ENCODE results near the gene DPH1.

DPH1 gene

DNA sequence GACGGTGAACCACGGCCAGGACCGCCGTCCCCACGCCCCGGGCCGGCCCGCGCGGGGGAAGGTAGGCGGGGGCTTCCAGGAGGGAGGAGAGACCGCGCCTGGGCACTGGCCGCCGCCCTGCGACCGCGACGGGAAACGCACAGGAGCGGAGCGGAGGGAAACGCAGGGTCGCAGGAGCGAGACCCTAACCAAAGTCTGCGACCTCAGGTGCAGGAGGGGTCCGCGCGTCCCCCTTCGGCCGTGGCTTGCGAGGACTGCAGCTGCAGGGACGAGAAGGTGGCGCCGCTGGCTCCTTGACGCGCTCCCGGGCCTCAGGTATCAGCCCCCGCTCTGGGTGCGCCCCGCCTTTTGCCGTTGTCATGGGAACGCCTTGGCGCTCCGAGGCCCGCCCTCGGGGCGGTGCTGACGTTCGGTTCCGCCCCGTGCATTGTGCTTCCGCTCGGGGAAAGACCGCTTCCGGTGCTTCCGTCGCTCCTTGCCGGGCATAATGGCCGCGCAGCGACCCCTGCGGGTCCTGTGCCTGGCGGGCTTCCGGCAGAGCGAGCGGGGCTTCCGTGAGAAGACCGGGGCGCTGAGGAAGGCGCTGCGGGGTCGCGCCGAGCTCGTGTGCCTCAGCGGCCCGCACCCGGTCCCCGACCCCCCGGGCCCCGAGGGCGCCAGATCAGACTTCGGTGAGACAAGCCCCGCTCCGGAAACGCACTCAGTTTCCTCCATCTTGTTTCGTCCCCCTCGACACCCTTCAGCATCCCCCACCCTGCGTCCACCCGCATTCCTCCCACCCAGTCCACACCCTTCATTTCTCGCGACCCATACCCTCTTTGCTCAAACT lies 11.8 kb downstream of the DPH1 start, which contains the start of gene OVCA2:
Gene OVCA2 (plus strand): TSS at position 462 of the 829 bp plus-strand sequence. CDS start 26 bp downstream, at position 488.
- H3K4me3 Mint-ChIP-seq, result peak within 1 kb of the TSS; percentile 90 to 91
- DNase-seq (peak; percentile 96 to 98 (median 97)), ATAC-seq (replicated peaks) (peak; percentile 94)
- H3K9me3 Mint-ChIP-seq, result no peaks in the 10 kb centered on the region
- H3K27ac Mint-ChIP-seq, result peak within 1 kb of the TSS; percentile 96 to 98
- peaks cover 39% of the 10 kb centered on the region for H3K36me3 Mint-ChIP-seq (ENCODE audit: insufficient read depth)
- peaks cover 15 to 23% of the 10 kb centered on the region in 2 donors for H3K4me1 Mint-ChIP-seq (ENCODE audit: low read depth in 2 of 2)
- H3K27me3 Mint-ChIP-seq, result no peaks in the 10 kb centered on the region

DNA sequence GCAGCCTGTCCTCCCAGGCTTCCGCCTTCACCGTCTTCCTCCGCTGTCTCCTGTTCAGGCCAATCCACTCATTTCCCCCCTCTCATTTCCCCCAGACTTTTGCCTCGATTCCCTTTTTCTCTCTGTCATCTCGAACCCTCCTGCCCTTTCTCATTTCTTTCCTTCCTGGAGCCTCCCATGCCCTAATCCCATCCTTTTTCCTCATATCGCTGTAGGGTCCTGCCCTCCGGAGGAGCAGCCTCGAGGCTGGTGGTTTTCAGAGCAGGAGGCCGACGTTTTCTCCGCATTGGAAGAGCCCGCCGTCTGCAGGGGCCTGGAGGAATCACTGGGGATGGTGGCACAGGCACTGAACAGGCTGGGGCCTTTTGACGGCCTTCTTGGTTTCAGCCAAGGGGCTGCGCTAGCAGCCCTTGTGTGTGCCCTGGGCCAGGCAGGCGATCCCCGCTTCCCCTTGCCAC lies 12.5 kb downstream of the DPH1 start:
- H3K4me3 Mint-ChIP-seq, result peak overlapping the region; percentile 90 to 91
- H3K4me1 Mint-ChIP-seq (ENCODE audit: low read depth in 2 of 2), result peaks cover 15 to 23% of the 10 kb centered on the region in 2 donors
- no peak for ATAC-seq (replicated peaks)
- peak overlapping the region; percentile 96 to 98 for H3K27ac Mint-ChIP-seq
- H3K36me3 Mint-ChIP-seq (ENCODE audit: insufficient read depth), result peaks cover 38% of the 10 kb centered on the region
- DNase-seq, result no peak
- no peaks in the 10 kb centered on the region for H3K9me3 Mint-ChIP-seq
- no peaks in the 10 kb centered on the region for H3K27me3 Mint-ChIP-seq

DNA sequence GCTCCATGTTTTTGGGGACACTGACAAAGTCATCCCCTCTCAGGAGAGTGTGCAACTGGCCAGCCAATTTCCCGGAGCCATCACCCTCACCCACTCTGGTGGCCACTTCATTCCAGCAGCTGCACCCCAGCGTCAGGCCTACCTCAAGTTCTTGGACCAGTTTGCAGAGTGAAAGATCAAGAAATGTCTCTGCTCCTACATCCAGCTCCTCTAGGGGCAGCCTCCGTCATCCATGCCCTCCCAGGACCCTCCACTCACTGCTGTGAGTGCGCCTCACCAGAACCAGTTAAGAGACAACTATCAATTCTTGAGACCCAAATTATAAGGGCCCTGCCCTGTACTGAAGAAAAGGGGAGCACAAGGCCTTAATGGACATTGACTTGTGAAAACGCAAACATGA lies 13.0 kb downstream of the DPH1 start:
- H3K9me3 Mint-ChIP-seq, result no peaks in the 10 kb centered on the region
- H3K4me1 Mint-ChIP-seq (ENCODE audit: low read depth in 2 of 2), result peaks cover 15 to 23% of the 10 kb centered on the region in 2 donors
- peak overlapping the region; percentile 90 to 91 for H3K4me3 Mint-ChIP-seq
- H3K27ac Mint-ChIP-seq, result peak overlapping the region; percentile 96 to 98
- ATAC-seq (replicated peaks) (no peak), DNase-seq (no peak)
- peaks cover 38% of the 10 kb centered on the region for H3K36me3 Mint-ChIP-seq (ENCODE audit: insufficient read depth)
- no peaks in the 10 kb centered on the region for H3K27me3 Mint-ChIP-seq

DNA sequence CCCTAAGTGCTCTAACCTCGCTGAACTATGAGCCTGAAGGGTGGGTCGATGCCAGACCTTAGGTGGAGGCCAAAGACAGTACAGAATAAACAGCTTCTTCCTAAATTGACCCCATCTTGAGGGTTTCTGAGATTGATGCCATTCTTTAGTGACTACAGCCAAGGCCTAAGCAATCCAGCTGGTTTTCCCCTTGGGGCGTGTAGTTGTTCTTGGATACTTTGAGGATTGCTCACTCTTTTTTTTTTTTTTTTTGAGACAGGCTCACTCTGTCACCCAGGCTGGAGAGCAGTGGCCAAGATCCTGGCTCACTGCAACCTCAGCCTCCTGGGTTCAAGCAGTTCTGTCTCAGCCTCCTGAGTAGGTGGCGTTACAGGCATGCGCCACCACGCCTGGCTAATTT lies 13.8 kb downstream of the DPH1 start:
- no peak for ATAC-seq (replicated peaks)
- DNase-seq, result no peak
- H3K4me1 Mint-ChIP-seq (ENCODE audit: low read depth in 2 of 2), result peaks cover 17 to 23% of the 10 kb centered on the region in 2 donors
- peak overlapping the region in 1 of 2 donors; percentile 18 for H3K4me3 Mint-ChIP-seq
- H3K27ac Mint-ChIP-seq, result peak overlapping the region; percentile 96 to 98
- H3K27me3 Mint-ChIP-seq, result no peaks in the 10 kb centered on the region
- H3K9me3 Mint-ChIP-seq, result no peaks in the 10 kb centered on the region
- peaks cover 30% of the 10 kb centered on the region for H3K36me3 Mint-ChIP-seq (ENCODE audit: insufficient read depth)

DNA sequence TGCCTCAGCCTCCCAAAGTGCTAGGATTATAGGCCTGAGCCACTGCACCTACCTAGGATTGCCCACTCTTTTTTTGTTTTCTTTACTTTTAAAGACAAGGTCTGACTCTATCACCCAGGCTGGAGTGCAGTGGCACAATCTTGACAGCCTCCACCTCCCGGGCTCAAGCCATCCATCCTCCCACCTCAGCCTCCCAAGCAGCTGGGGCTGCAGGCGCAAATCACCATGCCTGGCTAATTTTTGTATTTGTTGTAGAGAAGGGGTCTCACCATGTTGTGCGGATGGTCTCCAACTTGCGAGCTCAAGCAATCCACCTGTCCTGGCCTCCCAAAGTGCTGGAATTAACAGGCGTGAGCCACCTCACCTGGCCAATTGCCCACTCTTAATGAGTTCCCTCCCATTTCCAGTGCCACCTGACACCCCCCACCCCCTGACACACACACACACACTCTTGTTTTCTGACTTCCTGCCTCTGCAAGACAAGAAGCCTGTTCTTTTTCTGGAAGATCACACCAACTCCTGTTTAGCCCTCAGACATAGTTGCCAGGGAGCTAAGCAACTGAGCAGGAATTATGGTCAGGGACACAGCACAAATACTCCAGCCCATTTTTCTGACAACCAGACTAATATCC lies 14.4 kb downstream of the DPH1 start:
- peaks cover 19 to 27% of the 10 kb centered on the region in 2 donors for H3K4me1 Mint-ChIP-seq (ENCODE audit: low read depth in 2 of 2)
- no peaks in the 10 kb centered on the region for H3K27me3 Mint-ChIP-seq
- ATAC-seq (replicated peaks) (no peak), DNase-seq (no peak)
- peak overlapping the region in 1 of 2 donors; percentile 41 for H3K27ac Mint-ChIP-seq
- peak overlapping the region; percentile 18 to 33 for H3K4me3 Mint-ChIP-seq
- H3K36me3 Mint-ChIP-seq (ENCODE audit: insufficient read depth), result peaks cover 28% of the 10 kb centered on the region
- H3K9me3 Mint-ChIP-seq, result no peaks in the 10 kb centered on the region

DNA sequence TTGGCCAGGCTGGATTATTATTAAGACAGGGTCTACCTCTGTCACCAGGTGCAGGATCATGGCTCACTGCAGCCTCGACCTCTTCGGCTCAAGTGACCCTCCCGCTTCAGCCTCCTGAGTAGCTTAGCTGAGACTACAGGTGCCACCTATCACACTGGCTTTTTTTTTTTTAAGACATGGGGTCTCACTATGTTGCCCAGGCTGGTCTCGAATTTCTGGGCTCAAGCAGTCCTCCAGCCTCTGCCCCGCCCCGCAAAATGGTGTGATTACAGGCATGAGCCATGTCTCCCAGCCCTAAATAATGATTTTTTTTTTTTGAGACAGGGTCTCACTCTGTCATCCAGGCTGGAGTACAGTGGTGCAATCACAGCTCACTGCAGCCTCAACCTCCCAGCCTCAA lies 17.6 kb downstream of the DPH1 start:
- Mint-ChIP-seq H3K9me3 (no peaks in the 10 kb centered on the region), H3K4me1 (ENCODE audit: low read depth in 2 of 2) (peaks cover 22 to 28% of the 10 kb centered on the region in 2 donors), H3K27me3 (no peaks in the 10 kb centered on the region), H3K4me3 (no peak overlapping the region), H3K27ac (no peak overlapping the region), H3K36me3 (ENCODE audit: insufficient read depth) (peaks cover 18% of the 10 kb centered on the region)
- DNase-seq (no peak), ATAC-seq (replicated peaks) (no peak)

DNA sequence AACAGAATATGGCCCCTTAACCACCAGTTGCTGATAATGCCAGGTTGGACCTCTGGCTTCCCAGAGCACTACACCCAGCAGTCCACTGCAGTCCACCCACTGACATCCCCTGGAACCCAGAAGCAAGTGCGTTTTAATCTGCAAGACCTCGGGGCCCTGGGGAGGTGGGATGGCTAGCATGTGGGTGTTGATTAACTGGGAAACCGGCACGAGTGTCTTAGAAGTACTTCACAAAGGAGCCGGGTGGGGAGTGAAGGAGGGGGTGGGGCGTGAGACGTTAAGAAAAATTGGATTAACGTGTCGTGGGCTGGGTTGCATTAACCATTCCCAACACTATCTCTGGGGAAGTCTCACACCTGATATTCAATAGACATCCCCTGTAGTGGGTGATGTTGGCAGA lies 18.9 kb downstream of the DPH1 start:
- no peak for DNase-seq
- Mint-ChIP-seq H3K4me3 (peak overlapping the region; percentile 71 to 72), H3K4me1 (ENCODE audit: low read depth in 2 of 2) (peaks cover 19 to 25% of the 10 kb centered on the region in 2 donors), H3K27ac (peak overlapping the region; percentile 62 to 69), H3K9me3 (no peaks in the 10 kb centered on the region), H3K36me3 (ENCODE audit: insufficient read depth) (peaks cover 19% of the 10 kb centered on the region), H3K27me3 (no peaks in the 10 kb centered on the region)
- no peak for ATAC-seq (replicated peaks)

DNA sequence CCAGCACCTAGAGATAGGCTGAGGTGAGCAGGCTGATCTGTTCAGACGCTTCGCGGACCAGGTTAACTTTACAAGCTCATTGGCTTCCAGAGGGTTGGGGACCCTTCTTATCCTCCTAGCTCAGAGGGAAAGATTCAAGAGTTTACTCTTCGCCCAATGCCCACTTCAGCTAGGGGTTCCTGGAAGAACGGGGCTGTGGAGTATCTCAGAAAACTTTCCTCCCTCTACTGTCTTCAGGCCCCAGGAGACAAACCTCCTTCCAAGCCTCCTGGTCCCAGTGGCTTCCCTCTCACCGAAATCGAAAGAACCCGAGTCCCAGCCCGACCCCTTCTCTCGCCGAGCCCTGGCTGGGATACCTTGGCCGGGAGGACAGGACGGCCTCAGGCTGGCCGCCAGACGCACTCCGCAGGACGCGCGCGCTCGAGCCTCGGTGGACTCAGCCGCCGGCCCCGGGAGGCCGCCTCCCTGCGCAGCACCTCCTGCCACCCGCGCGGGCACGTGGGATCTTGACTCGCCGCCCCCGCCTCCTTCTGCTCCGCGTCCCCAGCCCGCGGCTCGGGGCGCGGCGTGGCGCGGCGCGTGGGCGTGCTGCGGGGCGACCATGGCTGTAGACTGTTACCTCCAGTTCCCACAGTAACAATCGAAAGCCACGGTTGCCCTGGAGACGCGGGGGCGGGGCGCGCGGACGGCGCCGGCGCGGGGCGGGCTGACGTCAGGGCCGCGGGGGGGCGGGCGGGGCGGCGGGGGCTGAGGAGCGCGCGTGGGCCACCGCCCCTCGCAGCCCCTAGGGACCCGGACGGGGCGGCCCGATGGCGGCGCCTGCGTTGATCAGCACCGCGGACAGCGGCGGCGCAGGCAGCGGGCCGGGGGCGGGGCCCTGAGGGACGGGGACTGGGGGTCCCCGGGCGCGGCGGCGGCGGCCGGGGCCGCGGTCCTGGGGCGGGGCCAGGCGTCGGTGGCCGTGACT lies 19.7 kb downstream of the DPH1 start:
- Mint-ChIP-seq H3K27ac (peak overlapping the region; percentile 62 to 69), H3K9me3 (no peaks in the 10 kb centered on the region), H3K4me1 (ENCODE audit: low read depth in 2 of 2) (peaks cover 23 to 28% of the 10 kb centered on the region in 2 donors), H3K4me3 (peak overlapping the region; percentile 71 to 72), H3K36me3 (ENCODE audit: insufficient read depth) (peaks cover 24% of the 10 kb centered on the region), H3K27me3 (no peaks in the 10 kb centered on the region)
- DNase-seq, result peak; percentile 91
- ATAC-seq (replicated peaks), result peak; percentile 69

DNA sequence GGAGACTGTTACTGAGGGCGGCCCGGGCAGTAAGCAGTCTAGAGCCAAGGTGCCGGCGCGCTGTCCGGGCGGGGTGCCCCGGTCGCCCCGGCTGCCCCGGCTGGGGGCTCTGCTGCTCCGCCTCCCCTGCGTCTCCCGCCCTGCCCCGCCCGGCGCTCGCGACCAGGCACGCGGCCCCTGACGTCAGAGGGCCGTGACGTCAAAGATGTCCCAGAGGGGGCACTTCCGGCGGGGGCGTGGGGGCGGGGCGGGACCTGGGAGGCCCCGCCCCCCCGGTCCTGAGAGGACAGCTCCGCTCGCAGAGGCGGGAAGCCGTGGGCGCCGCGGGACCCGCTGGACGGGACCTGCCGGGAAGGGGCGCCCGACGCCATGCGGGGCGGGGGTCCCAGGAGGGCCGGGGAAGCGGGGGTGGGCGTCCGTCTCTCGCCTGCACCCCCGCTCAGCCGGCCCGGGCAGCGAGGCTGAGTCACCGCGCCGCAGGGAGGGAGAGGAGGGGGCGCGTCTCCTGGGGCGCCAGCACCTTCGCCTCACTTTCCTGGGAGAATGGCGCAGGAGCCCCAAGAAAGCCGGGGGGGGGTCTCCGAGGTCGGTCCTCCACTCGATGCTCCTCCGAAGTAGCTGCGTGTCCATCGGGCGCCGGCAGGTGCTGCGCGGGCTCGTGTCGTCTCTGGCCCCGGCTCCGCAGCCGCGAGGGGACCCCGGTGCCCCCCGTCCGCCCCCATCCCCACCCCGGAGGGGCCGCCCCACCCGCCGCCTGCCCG lies 20.5 kb downstream of the DPH1 start:
- peaks cover 24 to 31% of the 10 kb centered on the region in 2 donors for H3K4me1 Mint-ChIP-seq (ENCODE audit: low read depth in 2 of 2)
- H3K4me3 Mint-ChIP-seq, result peak overlapping the region; percentile 21 to 46
- H3K36me3 Mint-ChIP-seq (ENCODE audit: insufficient read depth), result peaks cover 26% of the 10 kb centered on the region
- no peak overlapping the region for H3K27ac Mint-ChIP-seq
- peak; percentile 68 to 73 (median 72) for DNase-seq
- H3K27me3 Mint-ChIP-seq, result no peaks in the 10 kb centered on the region
- peak; percentile 22 for ATAC-seq (replicated peaks)
- H3K9me3 Mint-ChIP-seq, result no peaks in the 10 kb centered on the region

DNA sequence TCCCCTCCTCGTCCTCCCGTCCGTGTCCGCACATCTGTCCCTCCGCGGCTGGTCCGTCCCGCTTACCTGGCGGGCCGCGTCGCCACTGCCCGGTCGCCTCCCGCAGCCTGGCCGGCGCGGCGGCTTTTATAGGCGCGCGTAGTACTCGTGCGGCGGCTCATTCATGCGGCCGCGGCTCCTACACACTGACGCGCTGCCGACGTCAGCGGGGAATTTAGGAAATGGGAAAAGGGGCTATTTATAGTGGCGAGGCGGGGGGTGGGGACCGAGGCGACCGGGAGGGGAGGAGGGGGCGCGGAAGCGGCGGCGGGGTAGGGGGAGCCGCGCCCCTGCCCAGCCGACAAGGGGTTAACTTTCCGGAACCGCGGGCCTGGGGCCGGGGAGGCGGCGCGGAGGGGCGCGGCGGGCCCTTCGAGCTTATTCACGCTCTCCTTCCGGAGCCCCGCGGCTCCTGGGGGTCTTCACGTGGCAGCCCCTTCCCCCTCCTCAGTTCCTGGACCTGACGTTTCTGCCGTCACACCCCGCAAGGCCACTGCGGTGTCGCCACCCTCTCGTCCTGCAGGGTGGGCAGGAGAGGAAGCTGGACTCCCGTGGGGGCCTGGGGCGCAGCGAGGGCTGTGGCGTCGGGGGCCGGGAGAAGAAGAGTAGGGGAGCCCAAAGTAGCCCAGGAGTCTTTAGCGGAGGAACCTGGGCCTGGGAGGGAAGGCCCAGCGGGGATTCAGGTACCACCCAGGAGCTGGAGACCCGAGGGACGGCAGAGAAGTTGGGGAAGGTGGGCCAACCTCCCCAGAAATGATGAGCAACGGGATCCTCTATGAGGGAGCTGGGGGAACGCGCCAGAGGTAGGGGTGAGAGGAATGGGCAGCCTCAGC lies 21.3 kb downstream of the DPH1 start:
- peak overlapping the region; percentile 9 to 67 for H3K27ac Mint-ChIP-seq
- ATAC-seq (replicated peaks) (no peak), DNase-seq (no peak)
- no peaks in the 10 kb centered on the region for H3K27me3 Mint-ChIP-seq
- no peaks in the 10 kb centered on the region for H3K9me3 Mint-ChIP-seq
- H3K4me1 Mint-ChIP-seq (ENCODE audit: low read depth in 2 of 2), result peaks cover 24 to 31% of the 10 kb centered on the region in 2 donors
- H3K36me3 Mint-ChIP-seq (ENCODE audit: insufficient read depth), result peaks cover 26% of the 10 kb centered on the region
- H3K4me3 Mint-ChIP-seq, result peak overlapping the region; percentile 54 to 74

DNA sequence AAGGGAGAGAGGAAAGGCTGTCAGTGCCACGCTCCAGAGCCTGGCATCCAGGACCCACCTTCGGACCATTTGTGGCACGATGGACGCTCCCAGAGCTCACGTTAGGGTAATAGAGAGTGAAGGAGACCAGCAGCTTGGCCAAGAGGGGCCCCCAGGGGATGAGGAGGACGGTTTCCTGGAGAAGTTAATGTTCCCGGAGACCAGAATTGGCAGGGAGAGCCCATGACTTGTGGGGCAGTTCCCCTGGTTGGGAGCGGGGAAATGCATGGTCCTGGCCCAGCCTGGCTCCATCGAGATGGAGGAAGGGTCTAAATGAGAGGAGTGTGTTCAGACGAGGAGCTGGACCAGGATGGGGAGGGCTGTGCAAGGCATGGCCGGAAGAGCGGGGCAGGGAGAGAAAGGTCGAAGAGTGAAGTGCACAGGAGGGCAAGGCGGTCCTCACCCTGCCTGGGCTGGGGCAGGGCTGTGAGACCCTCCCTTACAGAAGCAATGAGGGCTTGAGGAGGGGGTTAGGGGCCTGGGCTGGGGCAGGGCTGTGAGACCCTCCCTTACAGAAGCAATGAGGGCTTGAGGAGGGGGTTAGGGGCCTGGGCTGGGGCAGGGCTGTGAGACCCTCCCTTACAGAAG lies 22.1 kb downstream of the DPH1 start:
- Mint-ChIP-seq H3K27ac (peak overlapping the region; percentile 9 to 67), H3K4me3 (peak overlapping the region; percentile 54 to 74), H3K36me3 (ENCODE audit: insufficient read depth) (peaks cover 29% of the 10 kb centered on the region), H3K9me3 (no peaks in the 10 kb centered on the region), H3K4me1 (ENCODE audit: low read depth in 2 of 2) (peaks cover 26 to 31% of the 10 kb centered on the region in 2 donors), H3K27me3 (no peaks in the 10 kb centered on the region)
- ATAC-seq (replicated peaks) (no peak), DNase-seq (no peak)

All from effector memory CD8-positive, alpha-beta T cell (primary cell).